K562 (cell line): Measurements from ENCODE around the gene EGR2. TPM values are rescaled to one million over a fixed set of nuclear protein-coding genes. Genes with fewer than 3 reads are reported as not detected.
A peak's percentile ranks its signal among the peaks of the same experiment; 100 is the strongest.

Experiments used
- ATAC-seq: fragments of 200-7000 bp; cut with Tn5 transposase; 3 replicates; pipeline ENCODE4 v1.9.1; 2020; ENCODE audit warnings: moderate library complexity
- BruUV-seq: library from RNA; stranded (reverse); fragments of 400-500 nt; replicated peaks from 2 replicates; lab custom pipeline; 2021; lab: Mats Ljungman, UMichigan
- CTCF ChIA-PET: fragments of 300-600 bp; formaldehyde crosslinking; extraction: SDS; loops from one replicate; lab custom pipeline; 2021; ENCODE audit warnings: low intra/inter-chr PET ratio; lab: Yijun Ruan, JAX
- POLR2A ChIA-PET: fragments of 300-600, 350-650 bp; sonication (Branson Sonifier 250); formaldehyde crosslinking; extraction: SDS; loops from one replicate; lab custom pipeline; 2021; ENCODE audit warnings: antibody characterized with exemption, inconsistent platforms; lab: Yijun Ruan, JAX
- DNase-seq, 4 experiments: peaks; one replicate each; pipeline versions ENCODE4 v3.0.0 to v3.0.0-alpha.2; 2011 to 2018; ENCODE audit warnings: low spot score in 3 of 4, mixed read lengths in 3 of 4; ENCODE audit errors: extremely low read depth in 1 of 4
- FAIRE-seq: peaks from 2 replicates; lab custom pipeline; 2011; peaks lifted over from hg19 to GRCh38; lab: Jason Lieb, UNC
- H2AFZ ChIP-seq: 2 replicates; pipeline ENCODE4 v1.6.0; 2011; ENCODE audit warnings: low read depth, low read length, control low read depth, inconsistent platforms
- H3K27ac ChIP-seq: fragments of 200-600 bp; 3 replicates; pipeline ENCODE4 v1.8.0; 2011; ENCODE audit warnings: low read depth, mild to moderate bottlenecking, control low read depth, inconsistent platforms, low read length, moderate library complexity, mixed read lengths; ENCODE audit errors: extremely low read depth
- H3K27me3 ChIP-seq, 2 experiments: fragments of 300-600 bp in 1 of 2; 2 replicates in 1 of 2; 3 replicates in 1 of 2; pipeline versions ENCODE4 v1.6.0 to v1.8.0; 2011; ENCODE audit warnings: inconsistent platforms in 2 of 2, low read length in 2 of 2, mild to moderate bottlenecking in 1 of 2, mixed read lengths in 1 of 2, moderate library complexity in 1 of 2; ENCODE audit not compliant: control insufficient read depth in 2 of 2, insufficient read depth in 2 of 2
- H3K36me3 ChIP-seq: fragments of 300-600 bp; 3 replicates; pipeline ENCODE4 v1.8.0; 2011; ENCODE audit warnings: mild to moderate bottlenecking, low read length, inconsistent platforms; ENCODE audit not compliant: control insufficient read depth, insufficient read depth
- H3K4me1 ChIP-seq, 2 experiments: fragments of 200-600 bp in 1 of 2; replicated peaks in 1 of 2; 2 replicates in 1 of 2; 3 replicates in 1 of 2; pipeline versions ENCODE4 v1.5.1 to v1.8.0; 2011; ENCODE audit warnings: inconsistent platforms in 2 of 2, low read length in 2 of 2, mild to moderate bottlenecking in 1 of 2, mixed read lengths in 1 of 2, moderate library complexity in 1 of 2; ENCODE audit not compliant: control insufficient read depth in 2 of 2, insufficient read depth in 2 of 2
- H3K4me2 ChIP-seq: 2 replicates; pipeline ENCODE4 v1.6.1; 2011; ENCODE audit warnings: low read length, control low read depth, inconsistent platforms, mixed read lengths; ENCODE audit not compliant: insufficient read depth
- H3K4me3 ChIP-seq: fragments of 200-600 bp; sonication (generic), shearing (Covaris generic); 2 replicates; pipeline ENCODE4 v1.5.1; 2016; ENCODE audit warnings: control low read depth, inconsistent platforms
- H3K79me2 ChIP-seq: fragments of 200-600 bp; 3 replicates; pipeline ENCODE4 v1.8.0; 2011; ENCODE audit warnings: low read length, inconsistent platforms; ENCODE audit not compliant: control insufficient read depth, insufficient read depth
- H3K9ac ChIP-seq, 2 experiments: 2 replicates each; pipeline versions ENCODE4 v1.6.0 to v1.6.1; 2011; ENCODE audit warnings: low read depth in 2 of 2, low read length in 2 of 2, control low read depth in 1 of 2, inconsistent platforms in 1 of 2, mild to moderate bottlenecking in 1 of 2, mixed read lengths in 1 of 2; ENCODE audit not compliant: insufficient read depth in 1 of 2
- H3K9me1 ChIP-seq: one replicate; pipeline ENCODE4 v1.6.0; 2011; ENCODE audit warnings: inconsistent platforms, mild to moderate bottlenecking, low read length, moderate library complexity; ENCODE audit not compliant: control insufficient read depth, insufficient read depth
- H3K9me3 ChIP-seq: replicated peaks from 2 replicates; pipeline ENCODE4 v1.5.1; 2011; ENCODE audit warnings: low read depth, low read length, inconsistent platforms; ENCODE audit not compliant: control insufficient read depth, insufficient read depth
- H4K20me1 ChIP-seq: replicated peaks from 2 replicates; pipeline ENCODE4 v1.6.1; 2011; ENCODE audit warnings: low read length, inconsistent platforms, mixed read lengths; ENCODE audit not compliant: control insufficient read depth, insufficient read depth
- BRF1 ChIP-seq: IDR thresholded peaks from 3 replicates; pipeline ENCODE4 v1.6.1; 2011; ENCODE audit warnings: borderline replicate concordance, mild to moderate bottlenecking; ENCODE audit not compliant: insufficient read length; ENCODE audit errors: extremely low read depth
- C11orf30 ChIP-seq: fragments of 450-650 bp; IDR thresholded peaks from 2 replicates; pipeline ENCODE4 v1.6.1; 2016; ENCODE audit warnings: low read depth, mild to moderate bottlenecking
- CREM ChIP-seq: IDR thresholded peaks from 2 replicates; pipeline ENCODE4 v1.6.1; 2014; ENCODE audit warnings: antibody characterized with exemption, low read depth
- MAFF ChIP-seq: IDR thresholded peaks from 2 replicates; pipeline ENCODE4 v1.6.1; 2012; ENCODE audit warnings: low read length, improper control_type of control experiment
- XRCC3 ChIP-seq: fragments of 450-650 bp; IDR thresholded peaks from 2 replicates; pipeline ENCODE4 v1.6.1; 2017; ENCODE audit warnings: mild to moderate bottlenecking, moderate library complexity
- ZNF316 ChIP-seq: fragments of 450-650 bp; IDR thresholded peaks from 2 replicates; pipeline ENCODE4 v1.6.1; 2016
- ZNF655 ChIP-seq: fragments of 250-450 bp; sonication (Bioruptor Pico); IDR thresholded peaks from 2 replicates; pipeline ENCODE4 v1.5.0; 2021
- WGBS: fragments of 100-300 bp; shearing (Covaris generic); methylation state at CpG from one replicate; pipeline ENCODE4 v1.1.6; 2016; ENCODE audit warnings: low coverage, mixed read lengths; ENCODE audit not compliant: insufficient coverage; ENCODE audit errors: missing lambda C conversion rate; 5-methylcytosine and 5-hydroxymethylcytosine counted together
- in situ Hi-C: fragments of 300-500 bp; cut with MboI; formaldehyde crosslinking; loops from 4 replicates; pipeline ENCODE4 v1.15.0; 2018; ENCODE audit warnings: inconsistent platforms, mixed read lengths
- intact Hi-C: fragments of 100-400 bp; cut with micrococcal nuclease; formaldehyde crosslinking; loops from 2 replicates; pipeline ENCODE4 v1.14.2; 2022
- polyA plus RNA-seq, 8 experiments: library from polyadenylated mRNA; depleted of rRNA in 4 of 8; stranded (reverse) in 5 of 8; unstranded in 3 of 8; fragments of >200 nt; fragmentation: Nextera tagmentation in 2 of 8; fragmentation: Illumina TruSeq in 1 of 8; extraction: Ambion mirVana in 2 of 8; extraction: Trizol in 1 of 8; gene quantifications; 2 replicates each; pipeline versions ENCODE4 v1.2.1 to v1.2.3, GENCODE V29; 2011 to 2014; ENCODE audit warnings: inconsistent platforms in 1 of 8, missing spikeins in 1 of 8
- total RNA-seq, 7 experiments: library from RNA; depleted of rRNA in 6 of 7; stranded (reverse); fragments of >200 nt in 6 of 7; fragmentation: Illumina TruSeq in 2 of 7; extraction: Trizol in 2 of 7; gene quantifications; 2 replicates each; pipeline versions ENCODE4 v1.2.1 to v1.2.3, GENCODE V29; 2011 to 2021; ENCODE audit warnings: low replicate concordance in 1 of 7

EGR2 gene
- total and polyA plus RNA-seq, 9 of the 15 experiments (the other 6 are each of a cell fraction or from before 2014, with no cell fraction given): 0.08 to 0.18 (median 0.12) TPM; not detected in 4

DNA sequence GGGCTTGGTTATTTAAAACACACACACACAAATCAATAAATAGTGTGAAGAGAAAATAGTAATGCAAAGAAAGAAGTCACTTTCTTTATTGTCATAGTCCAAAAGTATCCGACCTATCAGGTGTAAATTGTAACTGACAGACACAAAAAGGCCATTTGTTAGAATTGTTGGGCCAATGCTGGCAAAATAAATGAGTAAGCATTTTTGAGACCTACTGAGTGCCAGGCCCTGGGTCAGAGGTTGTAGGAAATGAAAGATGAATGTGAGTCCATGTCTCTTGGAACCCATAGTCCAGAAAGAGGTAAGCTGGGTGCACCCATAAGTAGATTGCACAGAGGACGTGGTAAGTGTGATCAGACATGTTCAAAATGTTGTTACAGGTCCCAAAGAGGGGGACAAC is 13.5 kb upstream of the EGR2 start:
- FAIRE-seq (peak; percentile 32), DNase-seq (no peak), ATAC-seq (no peak)
- H3K9ac ChIP-seq: no peak overlapping the region
- ChIA-PET CTCF (no interaction called here), POLR2A (interaction anchor here (0.6 kb wide), 1 partner anchor 325 kb away, joined by 3 read pairs; no protein-coding TSS in a partner anchor)
- H4K20me1 ChIP-seq: no peaks in the 10 kb centered on the region
- H3K9me1 ChIP-seq: no peaks in the 10 kb centered on the region
- H3K27me3 ChIP-seq: no peaks in the 10 kb centered on the region
- no peak overlapping the region for H3K4me3 ChIP-seq
- no TSS peak for BruUV-seq
- no peaks in the 10 kb centered on the region for H3K9me3 ChIP-seq
- WGBS: 2% methylated on average over 2 of the region's 2 CpGs
- H3K36me3 ChIP-seq: no peaks in the 10 kb centered on the region
- H3K4me1 ChIP-seq: no peaks in the 10 kb centered on the region
- TF ChIP-seq XRCC3 (no peak), BRF1 (no peak), ZNF316 (peak; percentile 57), CREM (no peak), C11orf30 (peak; percentile 48; the same call in 1 of the 2 replicates), ZNF655 (CRISPR knock-in tag) (no peak), MAFF (peak; percentile 33; the same call in 1 of the 2 replicates)
- no peaks in the 10 kb centered on the region for H3K79me2 ChIP-seq
- H3K4me2 ChIP-seq: no peak overlapping the region
- in situ Hi-C loops: no loop called here
- H3K27ac ChIP-seq: no peak overlapping the region
- H2AFZ ChIP-seq: no peak overlapping the region
- intact Hi-C loops: no loop called here
